Ovary (tissue), 9 donors: Measurements from ENCODE around the gene PCNT. TPM values are rescaled to one million over a fixed set of nuclear protein-coding genes. Genes with fewer than 3 reads are reported as not detected.
"Not testable (repeated sequence)": the region's sequence is repeated elsewhere in the genome, so short reads cannot be mapped to it uniquely, and the experiment has no call there.

Source experiments
- DNase-seq, 5 donors: peaks; one replicate each; pipeline ENCODE4 v3.0.0-alpha.2; 2019 to 2020
- H3K27ac ChIP-seq, 2 donors: fragments of 200-600 bp; one replicate each; pipeline versions ENCODE4 v1.5.1 to v1.8.0; 2019 to 2022
- H3K27me3 ChIP-seq: fragments of 200-600 bp; one replicate; pipeline ENCODE4 v1.8.0; 2022
- H3K36me3 ChIP-seq: fragments of 200-600 bp; sonication (generic); one replicate; pipeline ENCODE4 v1.5.1; 2019
- H3K4me1 ChIP-seq: one replicate; pipeline ENCODE4 v1.8.1; 2013; ENCODE audit warnings: mild to moderate bottlenecking, moderate library complexity; ENCODE audit not compliant: insufficient read depth
- H3K4me3 ChIP-seq: fragments of 200-600 bp; sonication (generic); one replicate; pipeline ENCODE4 v1.5.1; 2017
- H3K9me3 ChIP-seq, 2 donors: fragments of 200-600 bp in 1 of 2; sonication (generic) in 1 of 2; one replicate each; pipeline versions ENCODE4 v1.5.1 to v1.8.1; 2013 to 2019; ENCODE audit warnings: mild to moderate bottlenecking in 1 of 2, moderate library complexity in 1 of 2
- EP300 ChIP-seq: sonication (generic); formaldehyde crosslinking; IDR thresholded peaks from one replicate; pipeline ENCODE4 v1.6.1; 2017; ENCODE audit warnings: antibody characterized with exemption
- POLR2A ChIP-seq: fragments of 450-650 bp; IDR thresholded peaks from one replicate; pipeline ENCODE4 v1.6.1; 2017; ENCODE audit warnings: antibody characterized with exemption, mild to moderate bottlenecking, moderate library complexity
- WGBS, 3 donors: extraction: QIAGEN DNeasy Blood & Tissue Kit in 1 of 3; methylation state at CpG; one replicate each; pipeline versions ENCODE4 v1.1.5 to v1.1.7; 2013 to 2017; 5-methylcytosine and 5-hydroxymethylcytosine counted together
- intact Hi-C, 4 donors: fragments of 100-400 bp; cut with DNase I; formaldehyde crosslinking; loops; one replicate each; pipeline versions ENCODE4 v1.11.0 to v1.15.1; 2022 to 2023
- polyA plus RNA-seq, 2 donors: library from polyadenylated mRNA; stranded (reverse); fragments of 200-250 nt in 1 of 2; fragments of 350-450 nt in 1 of 2; fragmentation: Illumina TruSeq in 1 of 2; extraction: RNeasy Lipid Tissue Mini Kit (QIAGEN cat#74804) in 1 of 2; gene quantifications; one replicate each; pipeline ENCODE4 v1.2.3, GENCODE V29; 2013 to 2014
- total RNA-seq, 7 donors: library from RNA; depleted of rRNA in 2 of 7; stranded (reverse); fragments of >200 nt in 2 of 7; fragmentation: NEBNext Ultra II Directional in 3 of 7; extraction: Animal tissue kit (Norgen Biotek cat#: 25700) in 3 of 7; gene quantifications; one replicate each; pipeline versions ENCODE4 v1.1.0 to v1.2.4, GENCODE V29; 2016 to 2023
- TF ChIP-seq, protein P1 (sequence below), 3 donors: fragments of 450-650 bp in 2 of 3; fragments of 200-600 bp in 1 of 3; IDR thresholded peaks; one replicate each; pipeline versions ENCODE4 v1.5.1 to v1.8.0; 2016 to 2022; ENCODE audit warnings: antibody characterized with exemption in 3 of 3, mild to moderate bottlenecking in 1 of 3
- donor health status: DM: no; HTN: no; CAD: no; lungs with moderate emphysema.
- donor health status: DM: no; HTN: no; CAD: no.
- donor health status: Bipolar disorder and iron deficiency.
- donor health status: DM: yes; HTN: yes; CAD: no.
- donor health status: DM: no; HTN: no; CAD: no.
- donor health status: DM: yes; HTN: yes; CAD: no.

The PCNT gene
- total and polyA plus RNA-seq, 9 donors = 11.1 to 28.2 (median 18.6) TPM

- no peak for TF ChIP-seq EP300
- TF ChIP-seq, protein P1, sequence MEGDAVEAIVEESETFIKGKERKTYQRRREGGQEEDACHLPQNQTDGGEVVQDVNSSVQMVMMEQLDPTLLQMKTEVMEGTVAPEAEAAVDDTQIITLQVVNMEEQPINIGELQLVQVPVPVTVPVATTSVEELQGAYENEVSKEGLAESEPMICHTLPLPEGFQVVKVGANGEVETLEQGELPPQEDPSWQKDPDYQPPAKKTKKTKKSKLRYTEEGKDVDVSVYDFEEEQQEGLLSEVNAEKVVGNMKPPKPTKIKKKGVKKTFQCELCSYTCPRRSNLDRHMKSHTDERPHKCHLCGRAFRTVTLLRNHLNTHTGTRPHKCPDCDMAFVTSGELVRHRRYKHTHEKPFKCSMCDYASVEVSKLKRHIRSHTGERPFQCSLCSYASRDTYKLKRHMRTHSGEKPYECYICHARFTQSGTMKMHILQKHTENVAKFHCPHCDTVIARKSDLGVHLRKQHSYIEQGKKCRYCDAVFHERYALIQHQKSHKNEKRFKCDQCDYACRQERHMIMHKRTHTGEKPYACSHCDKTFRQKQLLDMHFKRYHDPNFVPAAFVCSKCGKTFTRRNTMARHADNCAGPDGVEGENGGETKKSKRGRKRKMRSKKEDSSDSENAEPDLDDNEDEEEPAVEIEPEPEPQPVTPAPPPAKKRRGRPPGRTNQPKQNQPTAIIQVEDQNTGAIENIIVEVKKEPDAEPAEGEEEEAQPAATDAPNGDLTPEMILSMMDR (IDR thresholded peaks at IDR 0.05) = no peak
- TF ChIP-seq POLR2A = no peak
- no peak for DNase-seq
- intact Hi-C loops = no loop called here
- Histone ChIP-seq H3K27me3 (no peaks in the 10 kb centered on the region), H3K4me3 (no peak overlapping the region), H3K9me3 (no peaks in the 10 kb centered on the region), H3K27ac (no peak overlapping the region), H3K4me1 (peaks cover 4% of the 10 kb centered on the region), H3K36me3 (no peaks in the 10 kb centered on the region)
- 90 to 92% (median 92%) methylated on average over 10 to 14 of the region's 14 CpGs for WGBS, 3 donors
Measured at GRCh38 chr21:46301759-46302158, 22.2 kb upstream of the PCNT start.

- no peak overlapping the region for H3K27ac ChIP-seq
- no peaks in the 10 kb centered on the region for H3K36me3 ChIP-seq
- TF ChIP-seq, protein P1 (IDR thresholded peaks at IDR 0.05) = no peak
- no peak for TF ChIP-seq POLR2A
- no peak for TF ChIP-seq EP300
- H3K9me3 ChIP-seq = no peaks in the 10 kb centered on the region
- 86 to 97% (median 95%) methylated on average over 5 of the region's 5 CpGs for WGBS, 3 donors
- H3K27me3 ChIP-seq = no peaks in the 10 kb centered on the region
- intact Hi-C loops = no loop called here
- H3K4me3 ChIP-seq = no peak overlapping the region
- no peaks in the 10 kb centered on the region for H3K4me1 ChIP-seq
- DNase-seq = no peak
Measured at GRCh38 chr21:46304437-46304836, 19.5 kb upstream of the PCNT start.

GRCh38 chr21:46304955-46305354 lies 19.0 kb upstream of the PCNT start:
- intact Hi-C loops = no loop called here
- H3K36me3 ChIP-seq = no peaks in the 10 kb centered on the region
- 95 to 98% (median 96%) methylated on average over 11 of the region's 11 CpGs for WGBS, 3 donors

GRCh38 chr21:46307625-46308024 lies 16.3 kb upstream of the PCNT start:
- no peak for TF ChIP-seq POLR2A
- 75 to 85% (median 82%) methylated on average over 2 of the region's 2 CpGs for WGBS, 3 donors
- no peaks in the 10 kb centered on the region for H3K9me3 ChIP-seq
- no peaks in the 10 kb centered on the region for H3K27me3 ChIP-seq
- H3K27ac ChIP-seq = no peak overlapping the region
- no peak overlapping the region for H3K4me3 ChIP-seq
- H3K36me3 ChIP-seq = no peaks in the 10 kb centered on the region
- intact Hi-C loops = no loop called here
- no peaks in the 10 kb centered on the region for H3K4me1 ChIP-seq
- DNase-seq = no peak

More at GRCh38 chr21:46304955-46305354, 19.0 kb upstream of the PCNT start:
- Histone ChIP-seq H3K27ac (no peak overlapping the region), H3K9me3 (no peaks in the 10 kb centered on the region), H3K4me1 (no peaks in the 10 kb centered on the region), H3K27me3 (no peaks in the 10 kb centered on the region), H3K4me3 (no peak overlapping the region)
- TF ChIP-seq POLR2A = no peak
- TF ChIP-seq, protein P1 (IDR thresholded peaks at IDR 0.05) = no peak
- no peak for TF ChIP-seq EP300
- DNase-seq = no peak

DNA sequence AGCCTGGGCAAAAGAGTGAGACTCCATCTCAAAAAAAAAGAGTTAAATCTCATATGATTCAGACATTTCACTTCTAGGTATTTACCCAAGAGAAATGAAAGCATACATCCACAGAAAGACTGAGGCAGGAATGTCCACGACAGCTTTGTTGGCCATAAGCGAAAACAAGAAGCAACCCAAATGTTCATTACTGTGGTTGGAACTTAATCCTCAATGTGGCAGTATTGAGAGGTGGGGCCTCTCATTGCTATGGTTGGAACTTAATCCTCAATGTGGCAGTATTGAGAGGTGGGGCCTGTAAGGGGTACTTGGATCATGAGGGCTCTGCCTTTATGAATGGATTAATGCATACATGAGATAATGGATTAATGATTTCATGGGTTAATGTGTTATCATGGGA lies 15.5 kb upstream of the PCNT start:
- H3K36me3 ChIP-seq = no peaks in the 10 kb centered on the region
- intact Hi-C loops = no loop called here
- 92 to 98% (median 94%) methylated on average over 2 of the region's 2 CpGs for WGBS, 3 donors
- H3K27ac ChIP-seq = no peak overlapping the region
- no peak overlapping the region for H3K4me3 ChIP-seq
- no peak for DNase-seq
- no peaks in the 10 kb centered on the region for H3K27me3 ChIP-seq
- H3K4me1 ChIP-seq = no peaks in the 10 kb centered on the region
- H3K9me3 ChIP-seq = no peaks in the 10 kb centered on the region
- TF ChIP-seq, protein P1 (IDR thresholded peaks at IDR 0.05) = no peak
- TF ChIP-seq POLR2A (no peak), EP300 (no peak)

DNA sequence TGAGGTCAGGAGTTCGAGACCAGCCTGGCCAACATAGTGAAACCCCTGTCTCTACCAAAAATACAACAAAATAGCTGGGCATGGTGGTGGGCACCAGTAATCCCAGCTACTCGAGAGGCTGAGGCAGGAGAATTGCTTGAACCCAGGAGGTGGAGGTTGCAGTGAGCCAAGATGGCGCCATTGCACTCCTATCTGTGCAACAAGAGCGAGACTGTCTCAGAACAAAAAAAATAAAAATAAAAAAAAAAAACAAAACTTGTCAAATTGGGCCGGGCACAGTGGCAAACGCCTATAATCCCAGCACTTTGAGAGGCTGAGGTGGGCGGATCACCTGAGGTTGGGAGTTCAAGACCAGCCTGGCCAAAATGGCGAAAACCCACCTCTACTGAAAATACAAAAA lies 13.7 kb upstream of the PCNT start:
- H3K36me3 ChIP-seq, H3K27me3 ChIP-seq, H3K4me1 ChIP-seq, intact Hi-C loops, H3K9me3 ChIP-seq, H3K4me3 ChIP-seq, H3K27ac ChIP-seq, DNase-seq: not testable (repeated sequence)
- WGBS, 3 donors = 95 to 97% (median 97%) methylated on average over 8 of the region's 8 CpGs
